Activated T-helper 9 cell treated with anti-CD3 and anti-CD28 coated beads, Interleukin-2, amount 50 U/mL, for 16 hours (primary cell): ENCODE data around the gene PGM1.

Experiments
- DNase-seq: peaks from one replicate; pipeline ENCODE4 v3.0.0-alpha.2; 2020; ENCODE audit warnings: low read depth

PGM1 gene

GRCh38 chr1:63633281-63633680 is 40.1 kb downstream of the PGM1 start:
- DNase-seq, result no peak

GRCh38 chr1:63634471-63634870 is 41.3 kb downstream of the PGM1 start:
- no peak for DNase-seq

DNA sequence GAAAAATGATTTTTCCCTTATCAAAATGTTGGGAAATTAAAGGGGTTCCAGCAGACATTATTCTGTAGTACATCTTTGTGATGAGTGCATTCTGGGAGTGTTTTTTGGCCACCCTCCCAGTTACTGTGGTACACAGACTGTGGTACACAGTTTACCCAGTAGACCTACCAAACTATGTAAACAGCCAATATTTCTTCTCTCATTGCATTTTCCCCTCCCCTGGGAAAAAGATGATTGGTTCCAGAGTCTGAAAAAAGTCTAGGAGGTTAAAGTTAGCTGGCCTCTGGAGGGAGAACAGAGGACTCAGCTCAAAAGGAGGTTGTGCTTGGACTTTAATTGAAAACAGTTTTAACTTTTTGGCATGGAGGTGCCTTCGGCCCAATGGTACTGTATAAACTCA is 42.5 kb downstream of the PGM1 start:
- DNase-seq, result no peak

GRCh38 chr1:63636192-63637105 is 43.2 kb downstream of the PGM1 start:
- DNase-seq, result no peak

DNA sequence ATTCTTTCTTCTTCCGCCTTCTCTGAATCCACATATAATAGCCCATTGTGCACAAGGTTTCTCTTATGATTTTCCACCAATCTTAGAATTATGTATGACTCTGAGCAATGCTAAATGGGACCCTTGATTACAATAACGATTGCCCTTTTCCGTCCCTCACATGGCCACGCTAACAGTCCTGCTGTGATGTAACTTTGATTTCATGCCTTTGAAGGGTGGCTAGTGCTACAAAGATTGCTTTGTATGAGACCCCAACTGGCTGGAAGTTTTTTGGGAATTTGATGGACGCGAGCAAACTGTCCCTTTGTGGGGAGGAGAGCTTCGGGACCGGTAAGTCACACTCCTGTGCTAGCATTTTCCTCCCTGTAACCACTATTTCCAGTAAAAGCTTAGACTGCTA is 45.3 kb downstream of the PGM1 start:
- DNase-seq, result no peak

- no peak for DNase-seq
These were observed 45.7 kb downstream of the PGM1 start for GRCh38 chr1:63638875-63639274.

DNA sequence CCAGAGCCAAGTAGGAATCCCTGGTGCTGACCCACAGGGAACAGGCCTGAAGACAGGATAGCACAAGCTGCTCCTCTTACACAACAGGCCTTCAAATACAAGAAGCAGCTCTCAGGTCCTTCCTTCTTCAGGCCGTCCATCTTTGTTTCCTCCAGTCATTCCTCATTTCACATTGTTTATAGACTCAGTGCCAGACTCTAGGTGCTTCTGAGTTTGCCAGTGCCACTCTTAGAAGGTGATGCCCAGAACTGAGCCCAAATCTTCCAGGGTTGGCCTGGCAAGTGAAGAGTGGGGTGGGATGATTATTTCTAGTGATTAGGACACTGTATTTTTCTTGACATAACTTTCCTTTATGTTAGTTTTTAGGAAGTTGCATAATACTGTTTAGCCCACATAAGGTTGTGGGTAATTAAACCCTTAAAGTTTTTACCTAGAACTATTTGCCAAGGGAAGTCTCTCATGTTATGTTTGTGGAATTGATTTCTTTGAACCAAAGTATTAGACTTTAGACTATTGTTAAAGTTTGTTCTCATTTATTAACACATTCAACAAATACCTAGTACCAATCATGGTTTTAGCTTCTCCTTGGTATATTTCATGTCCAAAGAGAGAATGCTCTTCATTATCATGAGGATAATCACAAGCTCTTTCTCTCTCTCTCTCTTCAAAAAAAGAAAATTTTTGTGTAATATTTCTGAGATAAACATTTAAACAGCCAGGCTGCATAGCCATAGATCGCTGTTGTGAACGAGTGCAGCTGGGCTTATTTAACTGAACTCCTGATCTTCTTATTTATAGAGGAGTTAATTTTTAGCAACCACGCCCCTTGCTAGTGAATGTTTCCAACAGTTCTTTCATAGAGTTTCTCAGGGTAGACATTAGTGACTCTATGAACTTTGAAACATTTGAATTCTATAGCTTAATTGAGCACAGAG is 47.7 kb downstream of the PGM1 start:
- DNase-seq, result no peak

- DNase-seq, result no peak
These were observed 48.4 kb downstream of the PGM1 start for GRCh38 chr1:63641615-63642014.

DNA sequence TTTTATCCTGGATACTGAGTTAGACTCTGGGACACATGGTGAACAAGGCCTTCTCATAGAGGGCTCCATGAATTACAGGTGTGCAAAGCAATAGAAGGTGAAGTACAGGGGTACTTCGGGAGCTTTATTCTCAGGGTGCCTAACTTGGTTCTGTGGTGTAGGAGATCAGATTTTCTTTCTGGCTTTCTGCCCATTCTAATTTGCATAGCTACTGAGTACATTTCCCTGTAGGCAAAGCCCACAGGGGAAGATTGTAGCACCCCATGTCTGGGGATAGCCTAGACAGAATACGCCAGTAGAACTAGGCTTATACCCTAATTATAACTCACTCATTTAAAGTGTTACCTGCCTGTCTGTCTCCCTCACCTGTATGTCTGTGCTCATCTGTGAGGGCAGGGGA is 49.7 kb downstream of the PGM1 start:
- no peak for DNase-seq

DNA sequence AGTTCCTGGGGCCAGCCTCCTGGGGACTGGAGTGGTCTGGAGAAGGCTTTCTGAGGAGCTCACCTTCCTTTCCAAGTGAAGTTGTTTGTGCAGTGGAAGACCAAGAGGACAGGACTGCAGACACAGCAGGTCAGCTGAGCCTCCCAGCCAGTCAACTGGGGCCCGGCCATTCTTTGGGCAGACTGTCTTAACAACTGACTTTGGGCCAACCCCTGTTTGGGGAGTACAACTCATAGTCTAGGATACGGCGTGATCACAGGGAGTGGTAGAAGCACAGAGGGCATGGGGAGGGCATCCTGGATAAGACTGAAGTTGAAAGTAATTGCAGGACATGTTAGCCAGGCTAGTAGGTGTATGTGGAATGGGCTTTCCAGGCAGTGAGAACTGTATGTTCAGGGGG is 50.3 kb downstream of the PGM1 start:
- DNase-seq, result no peak

DNA sequence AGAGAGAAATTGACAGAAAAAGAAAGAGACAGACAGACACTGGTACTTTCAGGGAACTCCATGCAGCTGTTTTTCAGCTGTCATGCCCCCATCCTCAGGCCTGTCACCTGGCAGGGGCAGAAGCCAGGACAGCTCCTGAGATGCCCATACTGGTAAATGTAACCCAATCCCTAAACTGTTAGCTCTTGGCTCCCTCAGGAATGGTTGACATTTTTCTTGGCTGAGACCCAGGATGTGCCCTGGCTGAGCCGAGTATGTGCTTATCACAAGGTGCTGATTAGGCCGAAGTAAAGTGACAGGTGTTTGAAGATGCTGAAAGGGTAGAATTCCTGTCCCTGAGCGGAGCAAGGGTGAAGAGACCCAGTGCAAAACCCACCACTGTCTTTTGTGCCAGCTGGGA is 50.7 kb downstream of the PGM1 start:
- no peak for DNase-seq

DNA sequence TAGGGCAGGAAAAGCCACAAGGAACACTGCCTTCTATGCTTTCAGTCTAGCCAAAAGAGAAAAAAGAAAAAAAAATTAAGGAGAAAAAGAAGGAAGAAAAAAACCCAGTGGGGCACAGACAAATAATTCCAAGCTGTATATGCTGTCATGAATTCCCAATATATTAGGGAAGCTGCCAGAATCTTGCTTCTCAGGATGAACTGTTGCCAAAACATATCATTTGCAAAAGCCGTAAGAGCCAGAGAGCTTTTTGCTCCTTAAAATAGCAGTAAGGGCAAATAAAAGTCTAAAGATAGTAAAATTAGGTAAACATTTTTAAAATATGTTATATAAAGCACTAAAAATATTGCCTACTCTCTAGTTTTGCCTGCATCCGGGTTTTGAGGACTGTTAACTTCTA is 52.1 kb downstream of the PGM1 start:
- no peak for DNase-seq

GRCh38 chr1:63648689-63649088 is 55.5 kb downstream of the PGM1 start:
- DNase-seq, result no peak

DNA sequence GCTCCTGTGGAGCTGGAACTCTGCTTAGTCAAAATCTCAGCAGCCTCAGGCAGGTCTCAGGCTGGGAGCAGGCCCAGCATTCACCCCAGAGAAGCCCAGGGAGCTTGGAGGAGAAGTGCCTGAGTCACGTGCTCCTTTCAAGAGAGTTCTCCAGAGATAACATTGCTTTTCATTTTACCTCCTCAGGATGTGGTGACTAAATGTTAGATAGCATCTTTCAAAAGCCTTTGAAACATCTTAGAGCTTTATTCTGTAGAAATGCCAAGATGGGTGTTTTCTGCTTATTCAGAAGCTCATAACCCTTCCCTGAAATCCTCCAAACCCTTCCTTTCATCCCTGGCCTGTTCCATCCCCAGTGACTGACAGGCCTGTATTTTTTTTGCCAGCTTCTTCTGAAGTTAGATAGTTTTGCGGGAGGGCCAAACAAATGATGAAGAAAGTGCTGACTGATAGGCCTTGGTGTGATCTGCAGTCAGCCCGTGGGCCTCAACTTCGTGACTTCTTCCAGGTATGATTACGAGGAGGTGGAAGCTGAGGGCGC is 58.0 kb downstream of the PGM1 start:
- no peak for DNase-seq

DNA sequence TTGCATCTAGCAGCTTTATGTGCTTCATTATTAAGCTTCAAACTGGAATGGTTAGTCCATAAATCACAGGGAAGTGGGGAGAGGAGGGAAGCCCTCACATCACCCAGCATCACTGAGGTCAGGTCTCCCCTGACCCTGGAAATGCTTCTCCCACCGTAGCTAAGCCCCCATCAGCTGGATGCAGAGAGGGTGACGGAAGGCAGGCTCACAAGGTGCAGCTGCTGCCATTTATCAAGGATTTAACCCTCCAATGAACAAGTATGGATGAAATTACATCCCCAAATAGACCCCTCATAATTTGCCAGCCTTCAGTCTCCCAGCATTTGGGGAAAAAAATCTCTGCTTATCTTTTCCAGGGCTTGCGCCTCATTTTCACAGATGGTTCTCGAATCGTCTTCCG is 60.8 kb downstream of the PGM1 start:
- DNase-seq, result no peak

DNA sequence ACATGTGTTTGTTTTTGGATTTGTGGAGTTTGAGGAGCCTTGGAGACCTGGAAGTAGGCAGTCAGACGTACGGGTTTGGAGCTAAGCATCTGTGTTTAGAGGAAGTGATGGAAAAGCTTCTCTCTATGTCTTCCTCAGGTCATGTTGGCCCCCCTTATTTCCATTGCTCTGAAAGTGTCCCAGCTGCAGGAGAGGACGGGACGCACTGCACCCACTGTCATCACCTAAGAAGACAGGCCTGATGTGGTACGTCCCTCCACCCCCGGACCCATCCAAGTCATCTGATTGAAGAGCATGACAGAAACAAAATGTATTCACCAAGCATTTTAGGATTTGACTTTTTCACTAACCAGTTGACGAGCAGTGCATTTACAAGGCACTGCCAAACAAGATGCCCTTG is 66.2 kb downstream of the PGM1 start:
- DNase-seq, result no peak

DNA sequence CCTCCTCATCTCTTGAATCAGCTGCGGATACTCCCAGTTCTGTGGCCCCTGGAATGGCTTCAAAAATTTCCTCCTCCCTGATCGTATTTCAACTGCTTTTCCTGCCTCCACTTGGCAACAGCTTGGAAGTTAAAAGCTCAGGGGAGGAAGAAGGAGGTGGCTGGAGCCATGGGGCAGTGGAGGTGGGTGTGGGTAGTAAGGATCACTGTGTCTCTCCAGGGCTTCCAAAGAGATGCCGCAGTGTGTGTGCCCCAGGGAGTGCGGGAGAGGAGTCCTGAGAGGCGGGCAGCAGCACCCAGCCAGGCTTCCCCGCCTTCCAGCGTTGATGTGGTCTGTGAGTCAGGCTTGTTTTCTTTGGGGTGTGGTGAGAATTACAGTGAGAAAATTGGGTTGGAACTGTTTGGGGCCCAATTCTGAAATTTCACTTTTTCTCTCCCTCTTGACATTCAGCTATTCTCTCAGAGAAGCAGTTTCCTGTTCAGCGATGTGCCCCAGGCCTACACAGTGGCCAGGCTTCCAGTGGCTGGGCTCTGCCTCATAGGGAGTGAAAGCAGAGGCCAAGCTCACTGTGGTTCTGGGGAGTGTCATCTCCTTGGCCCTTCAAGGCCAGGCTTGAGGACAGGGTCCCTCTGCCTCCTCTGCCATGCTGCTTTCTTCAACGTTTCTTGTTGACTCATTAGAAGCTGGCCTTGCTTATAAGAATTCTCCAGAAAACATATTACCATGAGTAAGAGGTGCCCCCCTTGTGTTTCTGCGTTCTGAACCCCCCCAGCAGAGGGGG is 69.0 kb downstream of the PGM1 start:
- no peak for DNase-seq

DNA sequence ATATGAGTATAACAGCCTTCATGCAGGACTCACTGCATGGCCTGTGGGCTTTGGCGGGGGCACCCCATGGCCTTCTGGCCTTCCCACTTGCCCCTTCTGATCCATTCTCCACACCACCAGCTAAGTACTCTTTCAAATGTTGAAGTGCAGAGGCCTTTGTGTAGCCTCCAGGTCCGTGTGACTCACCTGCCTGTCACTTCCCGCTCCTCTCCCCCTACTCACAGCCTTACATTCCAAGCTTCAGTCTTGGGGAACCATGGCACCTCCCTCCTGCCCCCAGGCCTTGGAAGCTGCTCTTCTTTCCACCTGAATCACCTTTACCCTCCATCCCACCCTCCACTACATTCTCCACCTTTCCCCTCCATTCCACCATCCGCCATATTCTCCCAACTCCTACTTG is 69.6 kb downstream of the PGM1 start:
- no peak for DNase-seq

DNA sequence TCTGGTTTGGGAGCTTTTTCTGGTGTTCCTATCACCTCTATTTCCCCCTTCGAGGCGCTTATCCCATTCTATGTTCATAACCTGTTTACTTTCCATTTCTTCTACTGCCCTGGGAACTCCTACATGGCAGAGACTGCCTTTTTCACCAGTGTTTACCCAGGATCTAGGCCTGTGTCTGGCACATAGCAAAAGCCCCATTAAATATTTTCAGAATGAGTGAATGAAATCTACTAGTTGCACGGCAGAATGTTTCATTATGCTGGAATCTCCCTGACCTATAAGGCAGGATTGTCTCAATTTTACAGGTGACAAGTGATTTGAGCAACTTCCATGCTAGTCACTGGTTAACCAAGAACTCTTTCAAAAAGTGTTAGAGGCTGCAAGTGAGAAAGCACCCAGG is 70.1 kb downstream of the PGM1 start:
- no peak for DNase-seq

DNA sequence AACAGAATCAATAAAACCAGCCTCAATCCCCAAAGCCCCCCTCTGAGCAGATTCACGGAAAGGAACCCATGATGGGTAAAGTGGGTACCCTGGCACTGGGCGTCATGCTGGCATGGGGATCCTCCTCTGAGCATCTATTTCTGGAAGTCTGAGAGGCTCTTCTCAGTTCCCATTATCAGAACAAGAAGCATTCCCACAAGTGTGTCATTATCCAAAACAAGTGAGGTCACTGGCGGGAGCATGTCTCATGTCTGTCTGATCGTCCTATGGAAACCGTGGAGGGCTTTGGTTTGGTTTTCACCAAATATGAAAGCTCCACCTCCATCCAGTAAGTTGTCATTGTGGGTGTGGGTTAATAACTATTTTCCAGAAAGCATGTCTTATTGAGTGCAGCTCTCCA is 70.7 kb downstream of the PGM1 start:
- no peak for DNase-seq

- DNase-seq, result no peak
These were observed 71.5 kb downstream of the PGM1 start for GRCh38 chr1:63664742-63665141.

DNA sequence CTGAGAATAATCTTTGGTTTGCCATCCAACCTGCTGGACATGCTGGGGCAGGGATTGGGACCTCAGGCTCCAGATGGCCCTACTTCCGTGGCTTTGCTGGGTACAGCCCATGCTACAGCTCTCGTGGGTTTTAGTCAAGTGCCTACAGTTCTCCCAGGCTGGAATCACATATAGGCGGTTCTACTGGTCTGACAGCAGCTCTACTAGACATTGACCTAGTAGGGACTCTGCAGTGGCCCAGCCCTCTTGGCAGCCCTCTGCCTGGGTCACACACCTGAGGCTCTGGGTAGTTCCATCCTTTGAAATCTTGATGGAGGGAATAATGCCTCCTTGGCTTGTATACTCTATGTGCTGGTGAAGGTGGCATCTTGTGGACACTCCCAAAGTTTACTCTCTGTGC is 72.2 kb downstream of the PGM1 start:
- no peak for DNase-seq
